HEK293 (cell line): Measurements from ENCODE around the gene IL18RAP.

ENCODE experiments used
- CTCF ChIA-PET: fragments of 350-600 bp; formaldehyde crosslinking; extraction: SDS; loops from one replicate; lab custom pipeline; 2021; ENCODE audit warnings: antibody characterized with exemption; lab: Yijun Ruan, JAX
- POLR2A ChIA-PET: fragments of 300-600 bp; formaldehyde crosslinking; extraction: SDS; loops from one replicate; lab custom pipeline; 2020; ENCODE audit warnings: antibody characterized with exemption, inconsistent platforms; lab: Yijun Ruan, JAX
- H3K27ac ChIP-seq: fragments of 200-500 bp; sonication (Bioruptor generic); 2 replicates; pipeline ENCODE4 v1.5.1; 2014; ENCODE audit warnings: low read depth, low read length, control low read depth, inconsistent platforms; ENCODE audit errors: extremely low read depth
- H3K36me3 ChIP-seq, 2 experiments: fragments of 200-500 bp in 1 of 2; sonication (Bioruptor generic) in 1 of 2; 1 replicate in 1 of 2; 2 replicates in 1 of 2; pipeline ENCODE4 v1.5.1; 2014 to 2017; ENCODE audit warnings: inconsistent platforms in 2 of 2, low read length in 2 of 2; ENCODE audit not compliant: control insufficient read depth in 2 of 2, insufficient read depth in 1 of 2
- H3K4me1 ChIP-seq: fragments of 200-500 bp; sonication (Bioruptor generic); 2 replicates; pipeline ENCODE4 v1.5.1; 2014; ENCODE audit warnings: mild to moderate bottlenecking, low read length, inconsistent platforms; ENCODE audit not compliant: control insufficient read depth, insufficient read depth
- H3K4me3 ChIP-seq: 2 replicates; pipeline ENCODE4 v1.5.1; 2011; ENCODE audit warnings: low read depth, mild to moderate bottlenecking, control low read depth, low read length, moderate library complexity
- H3K9me3 ChIP-seq: fragments of 200-500 bp; sonication (Bioruptor generic); 2 replicates; pipeline ENCODE4 v1.5.1; 2014; ENCODE audit warnings: low read depth, low read length, inconsistent platforms; ENCODE audit not compliant: control insufficient read depth, insufficient read depth
- KLF1 ChIP-seq: fragments of 450-650 bp; formaldehyde crosslinking; IDR thresholded peaks from 2 replicates; pipeline ENCODE4 v1.5.1; 2016; ENCODE audit warnings: missing biosample characterization, missing genetic modification characterization
- KLF7 ChIP-seq: fragments of 450-650 bp; formaldehyde crosslinking; IDR thresholded peaks from 2 replicates; pipeline ENCODE4 v1.5.1; 2016; ENCODE audit warnings: missing biosample characterization, missing genetic modification characterization, borderline replicate concordance
- REPIN1 ChIP-seq: fragments of 450-650 bp; formaldehyde crosslinking; IDR thresholded peaks from 2 replicates; pipeline ENCODE4 v1.5.1; 2017; ENCODE audit warnings: missing biosample characterization, missing genetic modification characterization, low read depth
- TCF7L2 ChIP-seq: IDR thresholded peaks from 2 replicates; pipeline ENCODE4 v1.6.1; 2011; ENCODE audit warnings: low read depth, mild to moderate bottlenecking, inconsistent platforms, low read length, moderate library complexity, borderline replicate concordance
- ZFP37 ChIP-seq: fragments of 450-650 bp; formaldehyde crosslinking; IDR thresholded peaks from 2 replicates; pipeline ENCODE4 v1.5.1; 2016; ENCODE audit warnings: missing biosample characterization, missing genetic modification characterization
- ZNF114 ChIP-seq: fragments of 450-650 bp; formaldehyde crosslinking; IDR thresholded peaks from 2 replicates; pipeline ENCODE4 v1.5.0; 2017; ENCODE audit warnings: missing biosample characterization, missing genetic modification characterization
- ZNF184 ChIP-seq: fragments of 450-650 bp; IDR thresholded peaks from 2 replicates; pipeline ENCODE4 v1.5.1; 2018; ENCODE audit warnings: missing biosample characterization, mild to moderate bottlenecking, missing genetic modification characterization
- ZNF280C ChIP-seq: fragments of 450-650 bp; formaldehyde crosslinking; IDR thresholded peaks from 2 replicates; pipeline ENCODE4 v1.5.1; 2016; ENCODE audit warnings: missing biosample characterization, missing genetic modification characterization
- ZNF366 ChIP-seq: fragments of 450-650 bp; formaldehyde crosslinking; conservative IDR thresholded peaks from 2 replicates; pipeline ENCODE4 v1.5.1; 2016; ENCODE audit warnings: missing biosample characterization, missing genetic modification characterization
- ZNF394 ChIP-seq: fragments of 450-650 bp; formaldehyde crosslinking; IDR thresholded peaks from 2 replicates; pipeline ENCODE4 v1.5.1; 2016; ENCODE audit warnings: missing biosample characterization, missing genetic modification characterization, mild to moderate bottlenecking, moderate library complexity, borderline replicate concordance
- ZNF548 ChIP-seq: fragments of 450-650 bp; formaldehyde crosslinking; IDR thresholded peaks from 2 replicates; pipeline ENCODE4 v1.5.1; 2016; ENCODE audit warnings: missing biosample characterization, missing genetic modification characterization
- ZNF600 ChIP-seq: fragments of 450-650 bp; formaldehyde crosslinking; IDR thresholded peaks from 2 replicates; pipeline ENCODE4 v1.5.1; 2016; ENCODE audit warnings: missing biosample characterization, missing genetic modification characterization
- ZNF654 ChIP-seq: fragments of 450-650 bp; formaldehyde crosslinking; IDR thresholded peaks from 2 replicates; pipeline ENCODE4 v1.5.1; 2016; ENCODE audit warnings: low read depth, missing biosample characterization, missing genetic modification characterization
- ZNF658 ChIP-seq: fragments of 450-650 bp; formaldehyde crosslinking; IDR thresholded peaks from 2 replicates; pipeline ENCODE4; 2016; ENCODE audit warnings: missing biosample characterization, missing genetic modification characterization
- ZNF701 ChIP-seq: fragments of 450-650 bp; formaldehyde crosslinking; IDR thresholded peaks from 2 replicates; pipeline ENCODE4 v1.5.1; 2016; ENCODE audit warnings: missing biosample characterization, missing genetic modification characterization
- TF ChIP-seq, protein P1 (sequence below): fragments of 450-650 bp; formaldehyde crosslinking; IDR thresholded peaks from 2 replicates; pipeline ENCODE4 v1.5.1; 2016; ENCODE audit warnings: missing biosample characterization, missing genetic modification characterization
- TF ChIP-seq, protein P2 (sequence below): fragments of 450-650 bp; formaldehyde crosslinking; IDR thresholded peaks from 2 replicates; pipeline ENCODE4 v1.5.1; 2016; ENCODE audit warnings: missing biosample characterization, missing genetic modification characterization
- TF ChIP-seq, protein P3 (sequence below): fragments of 450-650 bp; formaldehyde crosslinking; IDR thresholded peaks from 2 replicates; pipeline ENCODE4 v1.5.1; 2016; ENCODE audit warnings: missing biosample characterization, missing genetic modification characterization
- TF ChIP-seq, protein P4 (sequence below): fragments of 450-650 bp; formaldehyde crosslinking; IDR thresholded peaks from 2 replicates; pipeline ENCODE4 v1.5.1; 2016; ENCODE audit warnings: missing biosample characterization, missing genetic modification characterization, low read depth
- TF ChIP-seq, protein P5 (sequence below): fragments of 450-650 bp; formaldehyde crosslinking; IDR thresholded peaks from 2 replicates; pipeline ENCODE4 v1.5.1; 2016; ENCODE audit warnings: missing biosample characterization, missing genetic modification characterization

The IL18RAP gene

GRCh38 chr2:102473020-102473419 lies 50.1 kb downstream of the IL18RAP start, which contains the start of gene SLC9A4:
SLC9A4 (plus strand) TSS chr2:102473226; CDS start chr2:102473760, 534 bp downstream.
- H3K4me1 ChIP-seq, result no peaks in the 10 kb centered on the region
- no peak within 1 kb of the TSS for H3K27ac ChIP-seq
- H3K4me3 ChIP-seq, result no peak within 1 kb of the TSS
- no peaks in the 10 kb centered on the region for H3K36me3 ChIP-seq
- ChIA-PET CTCF (interaction anchor here (0.5 to 5.9 kb wide), 44 partner anchors 10 to 596 kb away, joined by 3 to 76 read pairs (median 4); no protein-coding TSS in a partner anchor), POLR2A (no interaction called here)
- TF ChIP-seq, protein P1, sequence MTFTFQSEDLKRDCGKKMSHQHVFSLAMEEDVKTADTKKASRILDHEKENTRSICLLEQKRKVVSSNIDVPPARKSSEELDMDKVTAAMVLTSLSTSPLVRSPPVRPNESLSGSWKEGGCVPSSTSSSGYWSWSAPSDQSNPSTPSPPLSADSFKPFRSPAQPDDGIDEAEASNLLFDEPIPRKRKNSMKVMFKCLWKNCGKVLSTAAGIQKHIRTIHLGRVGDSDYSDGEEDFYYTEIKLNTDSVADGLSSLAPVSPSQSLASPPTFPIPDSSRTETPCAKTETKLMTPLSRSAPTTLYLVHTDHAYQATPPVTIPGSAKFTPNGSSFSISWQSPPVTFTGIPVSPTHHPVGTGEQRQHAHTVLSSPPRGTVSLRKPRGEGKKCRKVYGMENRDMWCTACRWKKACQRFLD (tag by site-specific recombination), result no peak
- TF ChIP-seq, protein P2, sequence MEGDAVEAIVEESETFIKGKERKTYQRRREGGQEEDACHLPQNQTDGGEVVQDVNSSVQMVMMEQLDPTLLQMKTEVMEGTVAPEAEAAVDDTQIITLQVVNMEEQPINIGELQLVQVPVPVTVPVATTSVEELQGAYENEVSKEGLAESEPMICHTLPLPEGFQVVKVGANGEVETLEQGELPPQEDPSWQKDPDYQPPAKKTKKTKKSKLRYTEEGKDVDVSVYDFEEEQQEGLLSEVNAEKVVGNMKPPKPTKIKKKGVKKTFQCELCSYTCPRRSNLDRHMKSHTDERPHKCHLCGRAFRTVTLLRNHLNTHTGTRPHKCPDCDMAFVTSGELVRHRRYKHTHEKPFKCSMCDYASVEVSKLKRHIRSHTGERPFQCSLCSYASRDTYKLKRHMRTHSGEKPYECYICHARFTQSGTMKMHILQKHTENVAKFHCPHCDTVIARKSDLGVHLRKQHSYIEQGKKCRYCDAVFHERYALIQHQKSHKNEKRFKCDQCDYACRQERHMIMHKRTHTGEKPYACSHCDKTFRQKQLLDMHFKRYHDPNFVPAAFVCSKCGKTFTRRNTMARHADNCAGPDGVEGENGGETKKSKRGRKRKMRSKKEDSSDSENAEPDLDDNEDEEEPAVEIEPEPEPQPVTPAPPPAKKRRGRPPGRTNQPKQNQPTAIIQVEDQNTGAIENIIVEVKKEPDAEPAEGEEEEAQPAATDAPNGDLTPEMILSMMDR (tag by site-specific recombination), result peak; percentile 56; the same call in 1 of the 2 replicates
- TF ChIP-seq ZNF654 (tag by site-specific recombination), result peak; percentile 47
- TF ChIP-seq, all 188 proteins: peak for 2
- no peaks in the 10 kb centered on the region for H3K9me3 ChIP-seq

- Histone ChIP-seq H3K4me3 (no peak overlapping the region), H3K4me1 (no peaks in the 10 kb centered on the region), H3K36me3 (no peaks in the 10 kb centered on the region), H3K9me3 (no peaks in the 10 kb centered on the region), H3K27ac (no peak overlapping the region)
- ChIA-PET CTCF (interaction anchor here (0.5 to 5.9 kb wide), 35 partner anchors 10 to 233 kb away, joined by 3 to 76 read pairs (median 5); no protein-coding TSS in a partner anchor), POLR2A (no interaction called here)
- TF ChIP-seq ZNF701 (tag by site-specific recombination) (no peak), ZNF658 (tag by site-specific recombination) (no peak), ZNF114 (tag by site-specific recombination) (no peak), KLF1 (no peak), REPIN1 (no peak), ZNF548 (no peak), KLF7 (tag by site-specific recombination) (no peak), ZNF394 (no peak), ZNF366 (tag by site-specific recombination) (no peak), TCF7L2 (no peak), ZNF280C (tag by site-specific recombination) (no peak), ZFP37 (tag by site-specific recombination) (no peak), ZNF184 (no peak), ZNF600 (tag by site-specific recombination) (no peak)
- TF ChIP-seq, protein P3, sequence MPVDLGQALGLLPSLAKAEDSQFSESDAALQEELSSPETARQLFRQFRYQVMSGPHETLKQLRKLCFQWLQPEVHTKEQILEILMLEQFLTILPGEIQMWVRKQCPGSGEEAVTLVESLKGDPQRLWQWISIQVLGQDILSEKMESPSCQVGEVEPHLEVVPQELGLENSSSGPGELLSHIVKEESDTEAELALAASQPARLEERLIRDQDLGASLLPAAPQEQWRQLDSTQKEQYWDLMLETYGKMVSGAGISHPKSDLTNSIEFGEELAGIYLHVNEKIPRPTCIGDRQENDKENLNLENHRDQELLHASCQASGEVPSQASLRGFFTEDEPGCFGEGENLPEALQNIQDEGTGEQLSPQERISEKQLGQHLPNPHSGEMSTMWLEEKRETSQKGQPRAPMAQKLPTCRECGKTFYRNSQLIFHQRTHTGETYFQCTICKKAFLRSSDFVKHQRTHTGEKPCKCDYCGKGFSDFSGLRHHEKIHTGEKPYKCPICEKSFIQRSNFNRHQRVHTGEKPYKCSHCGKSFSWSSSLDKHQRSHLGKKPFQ (tag by site-specific recombination), result no peak
- TF ChIP-seq, protein P4, sequence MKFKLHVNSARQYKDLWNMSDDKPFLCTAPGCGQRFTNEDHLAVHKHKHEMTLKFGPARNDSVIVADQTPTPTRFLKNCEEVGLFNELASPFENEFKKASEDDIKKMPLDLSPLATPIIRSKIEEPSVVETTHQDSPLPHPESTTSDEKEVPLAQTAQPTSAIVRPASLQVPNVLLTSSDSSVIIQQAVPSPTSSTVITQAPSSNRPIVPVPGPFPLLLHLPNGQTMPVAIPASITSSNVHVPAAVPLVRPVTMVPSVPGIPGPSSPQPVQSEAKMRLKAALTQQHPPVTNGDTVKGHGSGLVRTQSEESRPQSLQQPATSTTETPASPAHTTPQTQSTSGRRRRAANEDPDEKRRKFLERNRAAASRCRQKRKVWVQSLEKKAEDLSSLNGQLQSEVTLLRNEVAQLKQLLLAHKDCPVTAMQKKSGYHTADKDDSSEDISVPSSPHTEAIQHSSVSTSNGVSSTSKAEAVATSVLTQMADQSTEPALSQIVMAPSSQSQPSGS (tag by site-specific recombination), result no peak
- TF ChIP-seq, protein P5, sequence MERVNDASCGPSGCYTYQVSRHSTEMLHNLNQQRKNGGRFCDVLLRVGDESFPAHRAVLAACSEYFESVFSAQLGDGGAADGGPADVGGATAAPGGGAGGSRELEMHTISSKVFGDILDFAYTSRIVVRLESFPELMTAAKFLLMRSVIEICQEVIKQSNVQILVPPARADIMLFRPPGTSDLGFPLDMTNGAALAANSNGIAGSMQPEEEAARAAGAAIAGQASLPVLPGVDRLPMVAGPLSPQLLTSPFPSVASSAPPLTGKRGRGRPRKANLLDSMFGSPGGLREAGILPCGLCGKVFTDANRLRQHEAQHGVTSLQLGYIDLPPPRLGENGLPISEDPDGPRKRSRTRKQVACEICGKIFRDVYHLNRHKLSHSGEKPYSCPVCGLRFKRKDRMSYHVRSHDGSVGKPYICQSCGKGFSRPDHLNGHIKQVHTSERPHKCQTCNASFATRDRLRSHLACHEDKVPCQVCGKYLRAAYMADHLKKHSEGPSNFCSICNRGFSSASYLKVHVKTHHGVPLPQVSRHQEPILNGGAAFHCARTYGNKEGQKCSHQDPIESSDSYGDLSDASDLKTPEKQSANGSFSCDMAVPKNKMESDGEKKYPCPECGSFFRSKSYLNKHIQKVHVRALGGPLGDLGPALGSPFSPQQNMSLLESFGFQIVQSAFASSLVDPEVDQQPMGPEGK (tag by site-specific recombination), result no peak
Measured at GRCh38 chr2:102473631-102474030, 50.7 kb downstream of the IL18RAP start.
